ENCODE results near the gene KRTAP10-12. TPM values are rescaled to one million over a fixed set of nuclear protein-coding genes. Genes with fewer than 3 reads are reported as not detected.

Gene KRTAP10-12
- total and polyA plus RNA-seq, 4 experiments from 2014 or later, result not detected

- Mint-ChIP-seq H3K36me3 (no peaks in the 10 kb centered on the region), H3K9me3 (peaks cover 0 to 24% (median 21%) of the 10 kb centered on the region in 8 donors), H3K27ac (peak overlapping the region in 4 of 7 donors; percentile 8 to 67 (median 27)), H3K4me1 (peaks cover 16 to 45% (median 27%) of the 10 kb centered on the region in 4 donors), H3K4me3 (peak overlapping the region; percentile 44 to 80 (median 68)), H3K27me3 (peaks cover 66 to 69% of the 10 kb centered on the region in 2 donors)
- no peak overlapping the region for H3K27ac ChIP-seq (ENCODE audit: low read depth, low read length)
- peaks cover 75% of the 10 kb centered on the region for H3K27me3 ChIP-seq (ENCODE audit: insufficient read depth, low read length)
- peaks cover 39% of the 10 kb centered on the region for H3K4me1 ChIP-seq (ENCODE audit: insufficient read depth, low read length)
- intact Hi-C loops (cut with micrococcal nuclease), result no loop called here
- DNase-seq, result no peak
- H3K36me3 ChIP-seq (ENCODE audit: insufficient read depth, low read length), result no peaks in the 10 kb centered on the region
- H3K4me3 ChIP-seq (ENCODE audit: low read length in 2 of 2), result peak overlapping the region in 1 of 2 donors; percentile 24
- CTCF ChIA-PET (ENCODE audit: partially characterized antibody), result interaction anchor here (0.6 to 1.4 kb wide), 3 partner anchors 33 to 199 kb away, joined by 3 read pairs; no protein-coding TSS in a partner anchor
- POLR2A ChIA-PET (ENCODE audit: partially characterized antibody), result interaction anchor here (2.3 kb wide), 1 partner anchor 51 kb away, joined by 16 read pairs; the partner anchor contains the start of gene KRTAP12-3
- no peaks in the 10 kb centered on the region for H3K9me3 ChIP-seq (ENCODE audit: control insufficient read depth in 1 of 2, low read length in 2 of 2)
These were observed 12.0 kb downstream of the KRTAP10-12 start for GRCh38 chr21:44708866-44709425.

GRCh38 chr21:44709426-44710293 lies 12.7 kb downstream of the KRTAP10-12 start:
- H3K4me1 ChIP-seq (ENCODE audit: insufficient read depth, low read length), result peaks cover 39% of the 10 kb centered on the region
- intact Hi-C loops (cut with micrococcal nuclease), result loop anchor here (2.0 kb wide), 1 partner anchor 53 kb away; the partner anchor contains the start of gene KRTAP12-3
- H3K4me3 Mint-ChIP-seq, result peak overlapping the region; percentile 44 to 80 (median 68)
- peaks cover 68% of the 10 kb centered on the region for H3K27me3 ChIP-seq (ENCODE audit: insufficient read depth, low read length)
- peak in 4 of 5 donors; percentile 15 to 37 (median 24) for DNase-seq
- no peaks in the 10 kb centered on the region for H3K36me3 Mint-ChIP-seq
- CTCF ChIA-PET (ENCODE audit: partially characterized antibody), result interaction anchor here (0.6 to 1.3 kb wide), 3 partner anchors 32 to 199 kb away, joined by 3 to 5 read pairs (median 4); no protein-coding TSS in a partner anchor
- H3K4me3 ChIP-seq (ENCODE audit: low read length in 2 of 2), result peak overlapping the region in 1 of 2 donors; percentile 24
- H3K4me1 Mint-ChIP-seq, result peaks cover 18 to 45% (median 31%) of the 10 kb centered on the region in 4 donors
- H3K27me3 Mint-ChIP-seq, result peaks cover 66 to 69% of the 10 kb centered on the region in 2 donors
- no peaks in the 10 kb centered on the region for H3K9me3 ChIP-seq (ENCODE audit: control insufficient read depth in 1 of 2, low read length in 2 of 2)
- no peaks in the 10 kb centered on the region for H3K36me3 ChIP-seq (ENCODE audit: insufficient read depth, low read length)
- POLR2A ChIA-PET (ENCODE audit: partially characterized antibody), result interaction anchor here (0.7 to 2.3 kb wide), 3 partner anchors 9 to 52 kb away, joined by 3 to 16 read pairs (median 3); partner anchors contain the start of gene KRTAP12-3
- H3K27ac ChIP-seq (ENCODE audit: low read depth, low read length), result no peak overlapping the region
- H3K9me3 Mint-ChIP-seq, result peaks cover 0 to 20% (median 16%) of the 10 kb centered on the region in 8 donors
- peak overlapping the region in 3 of 7 donors; percentile 19 to 67 (median 35) for H3K27ac Mint-ChIP-seq

- Histone ChIP-seq H3K27ac (ENCODE audit: low read depth, low read length) (no peak overlapping the region), H3K9me3 (ENCODE audit: control insufficient read depth in 1 of 2, low read length in 2 of 2) (no peaks in the 10 kb centered on the region), H3K27me3 (ENCODE audit: insufficient read depth, low read length) (peaks cover 66% of the 10 kb centered on the region), H3K36me3 (ENCODE audit: insufficient read depth, low read length) (no peaks in the 10 kb centered on the region), H3K4me1 (ENCODE audit: insufficient read depth, low read length) (peaks cover 39% of the 10 kb centered on the region), H3K4me3 (ENCODE audit: low read length in 2 of 2) (no peak overlapping the region)
- Mint-ChIP-seq H3K4me1 (peaks cover 22 to 51% (median 37%) of the 10 kb centered on the region in 4 donors), H3K9me3 (peaks cover 0 to 14% (median 11%) of the 10 kb centered on the region in 8 donors), H3K27ac (no peak overlapping the region), H3K4me3 (peak overlapping the region in 7 of 8 donors; percentile 44 to 89 (median 80)), H3K36me3 (no peaks in the 10 kb centered on the region), H3K27me3 (peaks cover 65 to 69% of the 10 kb centered on the region in 2 donors)
- POLR2A ChIA-PET (ENCODE audit: partially characterized antibody), result interaction anchor here (0.7 to 2.3 kb wide), 5 partner anchors 8 to 163 kb away, joined by 3 to 16 read pairs (median 3); partner anchors contain the start of gene KRTAP12-3
- intact Hi-C loops (cut with micrococcal nuclease), result loop anchor here (2.0 kb wide), 1 partner anchor 53 kb away; the partner anchor contains the start of gene KRTAP12-3
- CTCF ChIA-PET (ENCODE audit: partially characterized antibody), result interaction anchor here (1.0 to 1.3 kb wide), 2 partner anchors 31 to 200 kb away, joined by 4 to 5 read pairs; no protein-coding TSS in a partner anchor
- DNase-seq, result no peak
These were observed 13.3 kb downstream of the KRTAP10-12 start for GRCh38 chr21:44710294-44710665.

- peak in 3 of 5 donors; percentile 11 to 25 (median 19) for DNase-seq
- Mint-ChIP-seq H3K27ac (no peak overlapping the region), H3K4me1 (peaks cover 22 to 52% (median 37%) of the 10 kb centered on the region in 4 donors), H3K36me3 (no peaks in the 10 kb centered on the region), H3K9me3 (peaks cover 0 to 9% (median 8%) of the 10 kb centered on the region in 8 donors), H3K4me3 (peak overlapping the region in 7 of 8 donors; percentile 72 to 89 (median 81)), H3K27me3 (peaks cover 62 to 68% of the 10 kb centered on the region in 2 donors)
- Histone ChIP-seq H3K36me3 (ENCODE audit: insufficient read depth, low read length) (no peaks in the 10 kb centered on the region), H3K9me3 (ENCODE audit: control insufficient read depth in 1 of 2, low read length in 2 of 2) (no peaks in the 10 kb centered on the region), H3K4me3 (ENCODE audit: low read length in 2 of 2) (no peak overlapping the region), H3K27ac (ENCODE audit: low read depth, low read length) (no peak overlapping the region), H3K4me1 (ENCODE audit: insufficient read depth, low read length) (peaks cover 39% of the 10 kb centered on the region), H3K27me3 (ENCODE audit: insufficient read depth, low read length) (peaks cover 66% of the 10 kb centered on the region)
- CTCF ChIA-PET (ENCODE audit: partially characterized antibody), result interaction anchor here (0.8 to 1.3 kb wide), 2 partner anchors 198 to 200 kb away, joined by 3 to 5 read pairs; no protein-coding TSS in a partner anchor
- POLR2A ChIA-PET (ENCODE audit: partially characterized antibody), result interaction anchor here (1.0 to 1.2 kb wide), 4 partner anchors 53 to 171 kb away, joined by 3 to 4 read pairs (median 4); partner anchors contain the start of gene KRTAP12-3
- intact Hi-C loops (cut with micrococcal nuclease), result loop anchor here (1.0 to 2.0 kb wide), 2 partner anchors 12 to 54 kb away; partner anchors contain the start of gene KRTAP12-3
These were observed 13.9 kb downstream of the KRTAP10-12 start for GRCh38 chr21:44710756-44711326.

- intact Hi-C loops (cut with micrococcal nuclease), result loop anchor here (1.0 to 2.0 kb wide), 2 partner anchors 12 to 55 kb away; partner anchors contain the start of gene KRTAP12-3
- peak within 1 kb of the TSS in 7 of 8 donors; percentile 72 to 89 (median 81) for H3K4me3 Mint-ChIP-seq
- H3K9me3 ChIP-seq (ENCODE audit: control insufficient read depth in 1 of 2, low read length in 2 of 2), result no peaks in the 10 kb centered on the region
- H3K27me3 ChIP-seq (ENCODE audit: insufficient read depth, low read length), result peaks cover 61% of the 10 kb centered on the region
- H3K9me3 Mint-ChIP-seq, result peaks cover 0 to 5% (median 2%) of the 10 kb centered on the region in 8 donors
- no peak within 1 kb of the TSS for H3K4me3 ChIP-seq (ENCODE audit: low read length in 2 of 2)
- DNase-seq, result peak in 1 of 5 donors; percentile 6
- ChIA-PET CTCF (ENCODE audit: partially characterized antibody) (interaction anchor here (0.7 to 0.8 kb wide), 2 partner anchors 164 to 199 kb away, joined by 3 read pairs; no protein-coding TSS in a partner anchor), POLR2A (ENCODE audit: partially characterized antibody) (interaction anchor here (0.7 to 1.2 kb wide), 5 partner anchors 54 to 172 kb away, joined by 3 to 4 read pairs (median 3); partner anchors contain the start of gene KRTAP12-3)
- no peak within 1 kb of the TSS for H3K27ac Mint-ChIP-seq
- no peak within 1 kb of the TSS for H3K27ac ChIP-seq (ENCODE audit: low read depth, low read length)
- peaks cover 57 to 63% of the 10 kb centered on the region in 2 donors for H3K27me3 Mint-ChIP-seq
- no peaks in the 10 kb centered on the region for H3K36me3 ChIP-seq (ENCODE audit: insufficient read depth, low read length)
- H3K36me3 Mint-ChIP-seq, result no peaks in the 10 kb centered on the region
- peaks cover 22 to 52% (median 37%) of the 10 kb centered on the region in 4 donors for H3K4me1 Mint-ChIP-seq
- H3K4me1 ChIP-seq (ENCODE audit: insufficient read depth, low read length), result peaks cover 39% of the 10 kb centered on the region
These were observed 14.6 kb downstream of the KRTAP10-12 start, which contains the start of gene TSPEAR for GRCh38 chr21:44711327-44712202. TSS of gene TSPEAR (minus strand) at chr21:44711572. CDS start at chr21:44711514, 58 bp downstream.

Data from CD4-positive, alpha-beta memory T cell (primary cell).